ENCODE data around the gene JCAD. TPM values are rescaled to one million over a fixed set of nuclear protein-coding genes. Genes with fewer than 3 reads are reported as not detected.
A peak's percentile ranks its signal among the peaks of the same experiment; 100 is the strongest.

JCAD gene
- total RNA-seq, 3 donors from 2014 or later (not counting 1 experiment from before 2014, with no cell fraction given): 0.07 to 0.43 TPM; not detected in 1

DNA sequence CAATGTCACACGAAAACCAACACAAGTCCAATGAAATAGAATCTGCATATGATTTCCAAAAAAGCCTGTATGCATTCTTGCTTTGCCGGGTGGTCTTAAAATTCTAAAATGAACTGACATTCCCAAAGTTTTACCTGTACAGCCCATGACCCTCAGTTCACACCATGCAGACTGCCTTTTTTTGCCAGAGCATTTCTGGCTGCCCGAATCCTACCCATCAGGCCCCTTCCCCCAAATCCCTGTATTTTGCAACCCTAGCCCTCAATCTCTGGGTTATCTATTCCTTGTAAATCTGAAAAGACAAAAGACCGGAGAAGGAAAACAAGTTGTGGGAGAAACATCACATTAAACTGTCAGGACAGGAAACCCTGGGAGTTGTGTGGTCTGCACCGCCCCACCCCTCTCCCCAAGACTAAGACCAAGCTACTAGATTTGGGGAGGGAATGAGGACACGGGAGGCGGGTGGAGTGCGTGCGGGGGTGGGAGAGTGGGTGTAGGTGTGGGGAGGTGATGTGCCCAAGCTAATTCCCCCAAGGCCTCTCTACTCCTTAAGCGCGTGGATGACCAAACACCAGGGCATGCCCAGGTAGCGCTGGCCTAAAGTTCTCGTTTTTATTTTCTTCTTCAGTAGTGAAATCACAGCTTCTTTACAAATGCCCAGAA is 1.4 kb downstream of the JCAD start:
- Mint-ChIP-seq H3K36me3 (no peaks in the 10 kb centered on the region), H3K9me3 (no peaks in the 10 kb centered on the region), H3K4me3 (peak overlapping the region; percentile 67), H3K27ac (no peak overlapping the region), H3K4me1 (peaks cover 6 to 10% of the 10 kb centered on the region in 2 donors), H3K27me3 (ENCODE audit: low read depth in 2 of 2) (peaks cover 55 to 56% of the 10 kb centered on the region in 2 donors)
- Histone ChIP-seq H3K27me3 (ENCODE audit: control insufficient read depth, insufficient read depth, low read length) (peaks cover 25% of the 10 kb centered on the region), H3K36me3 (ENCODE audit: control insufficient read depth, insufficient read depth, low read length) (no peaks in the 10 kb centered on the region), H3K9me3 (ENCODE audit: control insufficient read depth, insufficient read depth, low read length) (no peaks in the 10 kb centered on the region), H3K4me1 (ENCODE audit: control insufficient read depth, insufficient read depth, low read length) (peaks cover 10% of the 10 kb centered on the region), H3K27ac (ENCODE audit: low read length) (no peak overlapping the region), H3K4me3 (ENCODE audit: low read length) (no peak overlapping the region)
- 81% methylated on average over 13 of the region's 13 CpGs for WGBS (ENCODE audit: insufficient coverage)
- no peak for ATAC-seq
- DNase-seq: no peak
- intact Hi-C loops (cut with micrococcal nuclease): no loop called here
- TF ChIP-seq, protein P1, sequence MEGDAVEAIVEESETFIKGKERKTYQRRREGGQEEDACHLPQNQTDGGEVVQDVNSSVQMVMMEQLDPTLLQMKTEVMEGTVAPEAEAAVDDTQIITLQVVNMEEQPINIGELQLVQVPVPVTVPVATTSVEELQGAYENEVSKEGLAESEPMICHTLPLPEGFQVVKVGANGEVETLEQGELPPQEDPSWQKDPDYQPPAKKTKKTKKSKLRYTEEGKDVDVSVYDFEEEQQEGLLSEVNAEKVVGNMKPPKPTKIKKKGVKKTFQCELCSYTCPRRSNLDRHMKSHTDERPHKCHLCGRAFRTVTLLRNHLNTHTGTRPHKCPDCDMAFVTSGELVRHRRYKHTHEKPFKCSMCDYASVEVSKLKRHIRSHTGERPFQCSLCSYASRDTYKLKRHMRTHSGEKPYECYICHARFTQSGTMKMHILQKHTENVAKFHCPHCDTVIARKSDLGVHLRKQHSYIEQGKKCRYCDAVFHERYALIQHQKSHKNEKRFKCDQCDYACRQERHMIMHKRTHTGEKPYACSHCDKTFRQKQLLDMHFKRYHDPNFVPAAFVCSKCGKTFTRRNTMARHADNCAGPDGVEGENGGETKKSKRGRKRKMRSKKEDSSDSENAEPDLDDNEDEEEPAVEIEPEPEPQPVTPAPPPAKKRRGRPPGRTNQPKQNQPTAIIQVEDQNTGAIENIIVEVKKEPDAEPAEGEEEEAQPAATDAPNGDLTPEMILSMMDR (IDR thresholded peaks at IDR 0.05): no peak

DNA sequence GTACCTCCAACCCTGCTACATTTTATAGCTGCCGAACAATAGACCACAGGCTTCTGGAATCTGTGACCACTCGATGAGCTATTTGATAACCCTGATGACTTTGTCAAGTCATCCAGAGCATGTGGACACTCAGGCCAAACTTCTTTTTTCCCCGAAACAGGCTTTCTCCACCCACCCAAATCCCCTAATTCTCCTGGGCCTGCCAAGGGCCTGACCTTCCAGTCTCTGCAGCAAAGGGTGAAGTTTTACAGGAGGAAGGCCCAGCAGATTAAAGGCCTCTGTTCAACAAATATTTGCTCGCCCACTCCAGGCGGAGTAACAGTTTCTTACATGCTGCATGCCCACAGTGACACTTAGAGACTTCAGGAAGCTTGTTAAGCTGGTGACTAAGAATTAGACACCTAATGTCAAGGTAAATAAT is 2.0 kb downstream of the JCAD start:
- peaks cover 25% of the 10 kb centered on the region for H3K27me3 ChIP-seq (ENCODE audit: control insufficient read depth, insufficient read depth, low read length)
- no peak for DNase-seq
- peak overlapping the region; percentile 63 for H3K4me3 Mint-ChIP-seq
- no peak overlapping the region for H3K27ac Mint-ChIP-seq
- peaks cover 10% of the 10 kb centered on the region for H3K4me1 ChIP-seq (ENCODE audit: control insufficient read depth, insufficient read depth, low read length)
- H3K36me3 ChIP-seq (ENCODE audit: control insufficient read depth, insufficient read depth, low read length): no peaks in the 10 kb centered on the region
- intact Hi-C loops (cut with micrococcal nuclease): no loop called here
- H3K4me1 Mint-ChIP-seq: peaks cover 6 to 10% of the 10 kb centered on the region in 2 donors
- H3K27ac ChIP-seq (ENCODE audit: low read length): no peak overlapping the region
- WGBS (ENCODE audit: insufficient coverage): 96% methylated on average over 5 of the region's 5 CpGs
- no peaks in the 10 kb centered on the region for H3K9me3 ChIP-seq (ENCODE audit: control insufficient read depth, insufficient read depth, low read length)
- peaks cover 49 to 56% of the 10 kb centered on the region in 2 donors for H3K27me3 Mint-ChIP-seq (ENCODE audit: low read depth in 2 of 2)
- TF ChIP-seq, protein P1 (IDR thresholded peaks at IDR 0.05): no peak
- no peak for ATAC-seq
- H3K4me3 ChIP-seq (ENCODE audit: low read length): no peak overlapping the region
- H3K9me3 Mint-ChIP-seq: no peaks in the 10 kb centered on the region
- H3K36me3 Mint-ChIP-seq: no peaks in the 10 kb centered on the region

- Mint-ChIP-seq H3K9me3 (no peaks in the 10 kb centered on the region), H3K27me3 (ENCODE audit: low read depth in 2 of 2) (peaks cover 51 to 56% of the 10 kb centered on the region in 2 donors), H3K36me3 (no peaks in the 10 kb centered on the region), H3K4me1 (peaks cover 6 to 10% of the 10 kb centered on the region in 2 donors), H3K27ac (no peak overlapping the region), H3K4me3 (no peak overlapping the region)
- no peak for ATAC-seq
- TF ChIP-seq, protein P1 (IDR thresholded peaks at IDR 0.05): no peak
- no peaks in the 10 kb centered on the region for H3K36me3 ChIP-seq (ENCODE audit: control insufficient read depth, insufficient read depth, low read length)
- intact Hi-C loops (cut with micrococcal nuclease): no loop called here
- DNase-seq: no peak
- H3K4me3 ChIP-seq (ENCODE audit: low read length): no peak overlapping the region
- peaks cover 10% of the 10 kb centered on the region for H3K4me1 ChIP-seq (ENCODE audit: control insufficient read depth, insufficient read depth, low read length)
- WGBS (ENCODE audit: insufficient coverage): 86% methylated on average over 4 of the region's 4 CpGs
- no peaks in the 10 kb centered on the region for H3K9me3 ChIP-seq (ENCODE audit: control insufficient read depth, insufficient read depth, low read length)
- H3K27ac ChIP-seq (ENCODE audit: low read length): no peak overlapping the region
- peaks cover 27% of the 10 kb centered on the region for H3K27me3 ChIP-seq (ENCODE audit: control insufficient read depth, insufficient read depth, low read length)
Observed at GRCh38 chr10:30056767-30057355, 2.5 kb downstream of the JCAD start.
